ENCODE measurements around the gene RPS14.

The RPS14 gene

GRCh38 chr5:150449517-150450339 is at the start of gene RPS14:
TSS of gene RPS14 (minus strand) at chr5:150449739. CDS start at chr5:150447733, 2,006 bp downstream.
- peak; percentile 88 for DNase-seq

- DNase-seq = no peak
These were observed 49.4 kb upstream of the RPS14 start for GRCh38 chr5:150498971-150499370.

DNA sequence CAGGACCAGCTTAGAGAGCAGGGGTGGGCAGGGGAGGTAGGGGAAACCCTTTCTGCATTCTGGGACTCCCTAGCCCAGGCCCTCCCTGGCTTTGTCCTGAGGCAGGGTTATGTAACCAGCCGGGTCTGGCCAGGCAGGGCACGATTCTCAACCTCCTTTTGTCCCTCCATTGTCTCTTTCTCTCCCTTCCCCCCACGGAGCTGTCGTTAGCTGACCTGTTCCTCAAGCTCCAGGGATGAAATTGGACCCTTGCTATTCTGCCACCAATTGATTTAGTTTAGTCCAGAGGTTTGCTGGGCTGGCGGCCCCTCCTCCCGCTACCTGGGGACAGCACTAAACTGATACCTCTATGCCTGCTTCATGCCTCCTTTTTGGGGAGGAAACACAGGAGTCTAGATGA is 49.0 kb upstream of the RPS14 start:
- DNase-seq = no peak

DNA sequence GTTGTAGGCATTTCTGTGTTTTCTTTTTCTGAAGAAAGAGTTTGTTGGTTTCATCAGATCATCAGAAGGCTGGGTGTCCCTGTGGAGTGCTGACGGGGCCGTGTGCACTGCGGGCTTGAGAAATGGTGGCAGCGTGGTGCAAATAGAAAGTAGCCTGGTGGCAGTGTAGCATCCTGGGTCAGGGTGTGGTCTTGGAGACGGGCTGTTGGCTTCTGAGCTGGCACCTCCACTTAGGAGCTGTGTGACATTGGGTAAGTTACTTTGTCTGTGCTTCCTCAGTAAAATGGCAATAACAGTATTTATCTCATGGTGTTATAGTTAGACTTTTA is 48.4 kb upstream of the RPS14 start:
- no peak for DNase-seq

DNA sequence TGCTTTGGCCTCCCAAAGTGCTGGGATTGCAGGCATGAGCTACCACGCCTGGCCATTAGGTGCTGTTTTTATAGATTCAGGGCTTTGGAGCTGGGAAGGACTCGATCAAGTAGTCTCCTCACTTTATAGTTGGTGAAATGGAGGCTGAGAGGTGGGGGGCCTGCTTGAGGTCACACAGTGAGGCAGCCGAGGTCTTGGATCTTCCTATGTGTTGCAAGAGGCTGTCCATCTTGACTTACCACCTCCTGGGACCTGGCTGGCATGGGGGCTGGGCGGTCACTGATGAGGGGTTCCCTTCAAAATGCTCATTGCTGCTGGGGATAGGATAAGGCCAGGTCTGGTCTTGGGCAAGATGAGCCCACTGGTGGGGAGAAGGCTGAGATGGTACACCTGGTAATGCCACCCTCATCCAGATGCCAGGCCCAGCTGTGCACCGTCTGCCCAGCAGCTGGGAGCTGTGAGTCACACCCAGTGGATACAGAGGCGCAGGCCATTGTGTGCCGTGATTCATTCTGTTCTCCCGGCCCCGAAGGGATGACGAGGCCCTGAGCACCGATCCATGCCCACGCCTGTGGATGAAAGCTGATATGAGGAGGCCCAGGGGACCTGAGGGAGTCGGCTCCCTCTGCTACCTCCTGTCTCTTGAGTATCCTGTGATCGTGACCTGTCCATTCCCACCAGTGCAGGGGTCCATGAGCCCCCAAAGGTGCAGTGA is 47.9 kb upstream of the RPS14 start:
- no peak for DNase-seq

GRCh38 chr5:150496534-150496933 is 47.0 kb upstream of the RPS14 start:
- no peak for DNase-seq

DNA sequence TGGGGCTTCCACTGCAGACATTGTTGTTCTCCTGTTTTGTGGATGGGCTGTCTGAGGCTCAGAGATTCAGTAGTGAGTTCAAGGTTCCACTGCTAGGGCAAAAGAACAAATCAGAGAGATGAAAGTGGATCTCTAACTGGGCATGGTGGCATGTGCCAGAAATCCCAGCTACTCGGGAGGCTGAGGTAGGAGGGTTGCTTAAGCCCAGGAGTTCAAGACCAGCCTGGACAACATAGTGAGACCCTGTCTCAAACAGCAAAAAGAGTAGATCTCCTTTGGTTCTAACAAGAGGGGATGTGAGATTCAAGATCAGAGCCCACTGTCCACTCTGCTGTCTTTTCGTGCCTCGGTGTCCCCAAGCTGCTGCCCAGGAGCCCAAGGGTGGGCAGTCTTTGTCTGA is 46.6 kb upstream of the RPS14 start:
- no peak for DNase-seq

DNA sequence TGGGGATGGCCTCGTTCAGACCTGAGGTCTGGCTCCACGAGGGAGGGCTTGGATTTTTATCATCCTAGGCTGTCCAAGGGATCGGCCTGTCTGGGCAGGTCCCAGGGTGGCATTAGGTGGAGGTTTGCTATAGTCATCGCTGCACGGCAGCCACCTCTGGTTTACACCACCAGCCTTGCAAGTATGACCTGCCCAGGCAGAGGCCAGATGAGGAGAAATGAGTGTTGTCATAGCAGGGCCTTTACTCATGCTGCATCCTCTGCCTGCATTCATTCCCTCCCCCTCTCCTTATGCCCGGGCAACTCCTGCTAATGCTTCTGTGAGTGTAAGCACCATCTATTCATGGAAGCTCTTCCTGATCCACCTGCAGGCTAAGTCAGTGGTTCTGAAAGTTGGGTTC is 43.1 kb upstream of the RPS14 start:
- no peak for DNase-seq

DNA sequence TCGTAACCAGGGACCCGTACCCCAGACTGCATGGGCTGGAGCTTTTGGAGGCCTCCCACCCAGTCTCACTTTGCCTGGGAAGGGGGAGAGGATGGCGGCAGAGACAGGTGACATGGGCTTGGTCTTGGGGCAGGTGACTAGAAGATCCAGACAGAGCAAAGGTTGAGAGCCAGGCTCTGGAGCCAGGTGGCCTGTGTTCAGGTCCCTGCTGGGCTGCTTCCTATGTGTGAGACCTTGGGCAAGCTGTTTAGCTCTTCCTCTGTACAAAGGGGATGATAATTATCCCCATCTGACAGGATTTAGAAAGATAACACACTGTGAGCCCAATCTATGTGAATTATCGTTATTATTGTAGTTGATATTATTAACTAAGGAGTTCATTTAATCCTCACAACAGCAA is 42.3 kb upstream of the RPS14 start:
- DNase-seq = no peak

DNA sequence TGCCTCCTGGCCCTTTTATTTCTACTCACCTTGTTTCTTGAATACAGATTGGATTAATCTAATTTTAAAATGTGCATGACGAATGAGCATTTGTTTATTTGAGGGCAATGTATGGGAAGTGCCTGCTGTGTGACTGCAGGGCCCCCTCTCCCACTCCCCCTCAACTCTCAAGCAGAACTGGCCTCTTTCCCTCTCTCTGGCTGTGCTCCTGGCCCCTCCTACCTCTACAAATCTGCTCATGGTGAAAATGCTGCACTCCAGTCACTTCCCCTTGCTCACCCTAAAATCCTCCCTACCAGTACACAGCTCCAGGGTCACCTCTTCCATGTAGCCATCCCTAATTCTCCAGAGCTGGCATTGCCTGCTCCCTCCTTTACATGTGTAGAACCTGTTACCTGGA is 41.2 kb upstream of the RPS14 start:
- DNase-seq = no peak

GRCh38 chr5:150490296-150490669 is 40.7 kb upstream of the RPS14 start:
- DNase-seq = no peak

- no peak for DNase-seq
These were observed 40.1 kb upstream of the RPS14 start for GRCh38 chr5:150489360-150490295.

- peak; percentile 50 for DNase-seq
These were observed 39.2 kb upstream of the RPS14 start for GRCh38 chr5:150488519-150489359.

GRCh38 chr5:150487199-150488061 is 37.9 kb upstream of the RPS14 start:
- DNase-seq = peak; percentile 44

GRCh38 chr5:150486402-150487198 is 37.1 kb upstream of the RPS14 start:
- peak; percentile 69 for DNase-seq

DNA sequence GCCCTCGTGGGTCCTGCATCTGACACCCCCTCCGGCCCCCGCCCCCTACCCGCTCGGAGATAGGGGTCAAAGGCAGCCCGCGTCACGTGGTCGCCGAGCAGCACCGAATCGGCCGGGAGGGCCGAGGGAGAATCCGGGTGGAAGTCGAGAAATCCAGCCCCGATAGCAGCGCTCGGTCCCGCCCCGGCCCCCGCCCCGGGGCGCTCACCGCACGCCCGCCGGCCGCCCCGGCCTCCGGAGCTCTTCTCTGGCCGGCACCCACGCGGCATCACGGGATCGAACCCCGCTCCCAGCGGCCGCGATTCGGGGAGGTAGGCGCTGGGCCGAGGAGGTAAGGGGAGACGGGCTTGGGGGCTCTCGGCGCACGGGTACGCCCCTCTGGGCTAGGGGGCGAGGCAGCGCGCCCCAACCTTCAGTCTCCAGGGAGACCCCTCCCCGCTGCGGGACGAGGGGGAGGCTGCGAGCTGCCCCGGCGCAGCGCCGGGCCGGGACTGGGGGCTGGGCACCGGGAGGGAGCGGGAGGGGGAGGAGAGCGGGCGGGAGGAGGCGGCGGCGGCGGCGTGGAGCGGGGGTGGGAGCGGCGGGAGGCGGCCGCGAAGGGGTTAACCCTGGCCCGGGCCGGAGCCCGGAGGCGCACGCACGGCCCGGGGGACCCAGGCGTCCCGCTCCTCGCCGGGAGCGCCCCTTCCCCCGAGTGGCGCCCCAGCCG is 36.3 kb upstream of the RPS14 start:
- DNase-seq = no peak

DNA sequence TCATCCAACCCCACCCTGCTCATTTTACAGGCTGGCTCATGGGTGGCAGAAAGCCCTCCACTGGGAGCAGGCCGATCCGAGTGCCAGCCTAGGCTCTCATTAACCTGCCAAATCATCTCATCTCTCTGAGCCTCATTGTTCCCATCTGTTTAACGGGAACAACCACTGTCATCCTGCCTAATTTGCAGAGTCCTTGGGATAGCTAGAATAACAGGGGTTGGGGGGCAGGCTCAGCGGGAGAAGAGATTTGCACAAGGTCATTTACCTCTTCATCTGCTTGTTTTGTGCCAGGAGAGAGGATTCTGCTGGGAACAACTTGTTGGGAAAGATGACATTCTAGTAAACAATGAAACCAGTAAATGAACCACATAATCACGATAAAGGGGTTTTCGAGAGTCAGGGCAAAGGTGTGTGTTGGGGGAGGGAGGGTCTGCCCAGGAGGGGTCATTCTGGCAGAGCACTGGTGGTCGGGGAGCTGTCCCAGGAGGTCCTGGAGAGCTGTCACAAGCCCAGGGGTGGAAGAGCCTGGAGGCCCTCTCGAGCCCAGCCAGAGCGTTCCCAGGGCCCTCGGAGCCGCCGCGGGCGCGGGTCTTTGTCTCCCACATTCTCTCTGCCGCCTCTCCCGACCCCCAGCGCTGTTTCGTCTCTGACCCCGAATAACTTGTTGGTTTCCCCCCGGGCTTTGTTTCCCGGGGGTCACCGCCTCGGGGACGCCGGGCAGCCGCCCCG is 35.6 kb upstream of the RPS14 start:
- no peak for DNase-seq

GRCh38 chr5:150481972-150482406 is 32.5 kb upstream of the RPS14 start:
- DNase-seq = no peak

DNA sequence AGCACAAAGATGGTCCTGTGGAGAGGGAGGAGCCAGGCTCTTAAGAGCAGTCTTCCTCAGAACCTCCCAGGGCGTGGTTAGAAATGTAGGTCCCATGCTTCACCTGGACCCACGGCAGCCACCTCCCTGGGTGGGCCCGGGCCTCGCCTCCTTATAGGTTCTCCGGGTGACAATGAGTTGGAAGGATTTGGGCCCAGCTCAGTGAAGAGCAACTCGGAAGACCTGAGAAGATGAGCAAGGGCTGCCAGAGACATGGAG is 32.1 kb upstream of the RPS14 start:
- no peak for DNase-seq

DNA sequence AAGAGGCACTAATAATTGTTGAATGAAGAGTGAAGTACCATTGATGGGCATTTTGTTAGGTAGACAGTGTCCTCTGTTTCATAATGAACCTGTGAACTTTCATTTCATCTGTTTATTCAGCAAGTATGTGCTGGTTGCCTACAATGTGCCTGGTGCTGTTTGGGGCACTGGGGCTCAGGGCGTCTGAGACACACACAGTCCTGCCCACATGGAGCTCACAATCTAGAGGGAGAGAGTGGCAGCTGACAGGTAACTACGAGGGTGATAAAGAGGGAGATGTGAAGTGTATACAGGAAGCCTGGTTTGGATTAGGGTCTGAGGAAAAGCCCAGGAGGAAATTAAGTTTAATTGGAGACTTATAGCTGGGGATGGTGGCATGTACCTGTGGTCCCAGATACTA is 29.9 kb upstream of the RPS14 start:
- DNase-seq = no peak

All from NK-92 treated with Interleukin-12 subunit alpha and Interleukin-12 subunit beta, amount 100 ng/mL, for 24 hours (cell line).